Hematopoietic multipotent progenitor cell treated with erythropoietin and hydrocortisone succinate and interleukin-3 and kit ligand, for 17 days (in vitro differentiated cells): Measurements from ENCODE around the gene FOXN4.
"Not testable (repeated sequence)": the region's sequence is repeated elsewhere in the genome, so short reads cannot be mapped to it uniquely, and the experiment has no call there.

Source experiments
- DNase-seq: peaks from one replicate; pipeline ENCODE4 v3.0.0-alpha.2; 2015; ENCODE audit warnings: low spot score

The FOXN4 gene, protein sequence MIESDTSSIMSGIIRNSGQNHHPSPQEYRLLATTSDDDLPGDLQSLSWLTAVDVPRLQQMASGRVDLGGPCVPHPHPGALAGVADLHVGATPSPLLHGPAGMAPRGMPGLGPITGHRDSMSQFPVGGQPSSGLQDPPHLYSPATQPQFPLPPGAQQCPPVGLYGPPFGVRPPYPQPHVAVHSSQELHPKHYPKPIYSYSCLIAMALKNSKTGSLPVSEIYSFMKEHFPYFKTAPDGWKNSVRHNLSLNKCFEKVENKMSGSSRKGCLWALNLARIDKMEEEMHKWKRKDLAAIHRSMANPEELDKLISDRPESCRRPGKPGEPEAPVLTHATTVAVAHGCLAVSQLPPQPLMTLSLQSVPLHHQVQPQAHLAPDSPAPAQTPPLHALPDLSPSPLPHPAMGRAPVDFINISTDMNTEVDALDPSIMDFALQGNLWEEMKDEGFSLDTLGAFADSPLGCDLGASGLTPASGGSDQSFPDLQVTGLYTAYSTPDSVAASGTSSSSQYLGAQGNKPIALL

DNA sequence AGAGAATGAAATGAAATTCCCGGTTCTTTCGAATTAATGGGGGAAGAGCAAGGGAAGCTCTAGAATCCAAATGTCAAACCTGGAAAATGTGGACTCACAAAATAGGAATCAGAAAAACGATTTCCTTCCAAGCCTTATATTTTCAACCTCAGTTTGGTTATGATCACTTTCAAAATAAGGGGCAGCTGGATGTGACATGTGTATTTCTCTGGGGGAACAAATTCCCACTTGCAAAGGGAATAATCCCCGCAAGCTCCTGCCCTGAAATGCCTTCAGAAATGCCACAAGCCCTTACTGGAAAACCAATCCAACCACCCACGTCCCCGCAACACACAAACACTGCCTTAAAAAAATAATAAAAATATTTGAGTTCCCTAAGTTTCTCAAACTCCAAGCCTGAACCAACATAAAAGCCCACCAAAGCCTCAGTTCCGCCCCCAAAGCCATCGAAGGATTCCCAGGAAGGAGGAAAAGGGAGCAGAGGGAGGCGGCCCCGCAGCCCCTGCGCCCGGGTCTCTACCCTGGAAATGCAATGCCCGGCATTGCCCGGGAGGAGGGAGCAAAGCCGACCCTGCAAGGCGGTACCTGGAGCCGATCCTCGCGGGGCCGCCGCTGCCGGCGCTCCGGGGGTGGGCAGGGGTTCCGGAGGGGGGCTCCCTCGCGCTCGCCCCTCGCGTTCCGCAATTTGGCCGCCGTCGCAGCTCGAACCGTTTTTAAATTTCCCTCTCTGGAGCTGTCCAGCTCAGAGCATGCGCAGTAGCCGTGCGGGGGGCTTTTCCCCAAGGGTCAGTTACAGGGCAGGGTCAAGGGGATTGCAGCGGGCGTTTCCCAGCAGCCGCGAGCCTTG, at the start of gene FOXN4:
Gene FOXN4, minus strand, starts transcription at position 751 of the 847 bp plus-strand sequence. CDS start 963 bp downstream, outside the sequence.
- DNase-seq: no peak

DNA sequence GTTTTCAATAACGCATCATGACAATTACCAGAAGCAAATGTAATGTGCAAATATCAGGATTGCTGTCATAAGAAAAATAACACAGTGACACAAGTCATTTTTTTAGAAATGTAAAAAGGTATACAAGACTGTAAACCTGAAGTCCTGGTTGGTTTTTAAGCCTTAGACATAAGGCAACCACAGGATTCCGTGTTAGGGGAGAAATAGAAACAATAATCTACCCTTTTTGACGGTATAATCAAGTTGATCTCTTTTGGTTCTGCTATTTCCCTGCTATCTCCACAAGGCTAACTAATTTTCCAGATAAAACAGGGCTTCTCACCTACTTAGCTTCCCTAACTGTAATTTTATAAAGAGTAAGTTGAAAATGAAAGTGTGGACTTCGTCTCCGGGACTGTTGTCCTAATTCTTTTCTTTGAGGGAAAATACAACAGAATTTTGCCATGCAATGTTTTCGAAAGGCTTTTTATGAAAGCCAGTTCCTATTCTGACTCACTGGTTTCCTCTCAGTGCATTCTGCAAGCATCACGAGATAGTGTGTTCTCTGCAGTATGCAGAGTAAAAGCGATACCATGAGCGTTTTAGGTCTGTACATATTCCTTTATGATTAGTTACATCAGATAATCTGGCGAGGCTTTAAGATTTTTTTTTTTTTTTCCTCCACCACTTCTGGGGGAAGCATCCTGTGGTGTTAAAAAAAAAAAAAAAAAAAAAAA, 49.2 kb upstream of the FOXN4 start:
- DNase-seq: no peak

DNA sequence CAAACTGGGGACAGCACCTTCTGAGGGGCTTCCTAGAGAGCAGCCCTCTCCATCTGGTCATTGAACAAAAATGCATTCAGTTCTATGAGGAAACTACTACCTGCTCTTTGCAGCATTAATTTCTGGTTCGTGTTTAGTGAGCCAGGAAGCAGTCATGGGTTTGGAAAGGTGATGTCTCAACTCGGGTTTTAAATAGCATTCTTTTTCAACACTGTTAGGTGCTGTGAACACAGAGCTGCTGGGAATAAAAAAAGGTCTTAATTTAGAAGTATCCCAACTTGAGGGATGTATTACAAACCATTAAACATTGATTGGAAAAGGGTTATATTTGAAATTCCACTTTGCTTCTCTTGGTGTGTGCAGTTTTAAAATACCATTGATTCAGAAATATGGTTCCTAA, 47.9 kb upstream of the FOXN4 start:
- DNase-seq: no peak

GRCh38 chr12:109356577-109356976, 47.5 kb upstream of the FOXN4 start:
- DNase-seq: no peak

GRCh38 chr12:109352184-109352583, 43.1 kb upstream of the FOXN4 start:
- DNase-seq: no peak

DNA sequence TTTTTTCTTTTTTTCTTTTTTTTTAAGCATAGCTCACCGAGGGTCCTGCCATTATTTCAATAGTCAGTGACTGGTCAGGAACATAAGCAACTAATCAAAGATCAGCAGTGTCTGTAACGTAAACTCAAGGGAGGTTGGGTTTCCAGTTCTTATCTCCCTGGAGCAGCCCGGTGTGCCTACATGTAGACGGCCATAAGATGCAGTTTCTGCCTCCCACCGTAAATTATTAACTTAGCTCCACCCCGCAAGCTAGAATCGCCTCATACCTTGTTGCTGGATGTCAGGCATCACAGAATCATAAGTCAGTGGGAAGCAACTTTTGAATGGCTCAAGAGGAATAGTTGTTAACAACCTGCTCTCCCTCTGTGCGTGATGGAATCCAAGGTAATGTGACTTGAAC, 38.5 kb upstream of the FOXN4 start, which contains the start of gene MYO1H:
Gene MYO1H, plus strand, starts transcription at position 312 of the 400 bp plus-strand sequence. Its CDS starts 61 bp downstream, at position 373.
- DNase-seq: no peak

DNA sequence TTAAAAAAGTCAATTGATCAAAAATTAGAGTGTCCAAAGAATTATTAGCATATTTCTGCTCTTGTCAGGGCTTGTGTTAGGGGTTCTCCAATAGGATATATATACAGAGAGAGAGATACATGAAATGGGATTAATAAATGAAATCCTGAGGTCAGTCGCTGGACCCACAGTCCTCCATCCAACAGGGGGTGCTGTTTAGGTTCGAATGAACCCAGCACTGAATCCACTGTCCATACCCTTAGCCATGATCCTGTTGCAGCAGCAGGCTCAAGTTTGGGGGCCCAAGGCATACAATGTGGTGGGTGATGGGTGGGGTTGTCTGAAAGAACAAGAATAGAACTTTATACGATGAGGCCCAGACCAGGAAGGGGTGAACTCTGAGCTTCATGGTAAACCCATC, 37.8 kb upstream of the FOXN4 start:
- DNase-seq: no peak

GRCh38 chr12:109345428-109345827, 36.3 kb upstream of the FOXN4 start:
- DNase-seq: no peak

DNA sequence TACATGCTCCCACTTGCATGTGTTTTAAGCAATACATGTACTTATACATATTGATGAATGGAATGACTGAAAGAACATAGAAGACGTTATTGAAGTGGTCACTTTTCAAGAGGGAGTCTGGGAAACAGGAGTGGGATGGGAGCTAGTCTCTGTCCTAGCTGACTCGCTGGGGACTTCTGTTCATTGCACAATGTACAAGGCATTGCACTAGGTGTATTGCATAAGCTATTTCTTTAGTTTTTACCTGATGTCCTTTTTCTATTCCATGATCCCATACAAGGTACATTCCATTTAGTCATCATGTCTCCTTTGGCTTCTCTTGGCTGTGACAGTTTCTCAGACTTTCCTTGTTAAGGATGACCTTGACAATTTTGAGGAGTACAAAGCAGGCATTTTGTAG, 34.6 kb upstream of the FOXN4 start:
- no peak for DNase-seq

- no peak for DNase-seq
Observed at GRCh38 chr12:109336593-109336992, 27.5 kb upstream of the FOXN4 start.

- DNase-seq: no peak
Observed at GRCh38 chr12:109334887-109335286, 25.8 kb upstream of the FOXN4 start.

- DNase-seq: no peak
Observed at GRCh38 chr12:109331301-109331952, 22.3 kb upstream of the FOXN4 start.

GRCh38 chr12:109330282-109331230, 21.5 kb upstream of the FOXN4 start:
- DNase-seq: no peak

DNA sequence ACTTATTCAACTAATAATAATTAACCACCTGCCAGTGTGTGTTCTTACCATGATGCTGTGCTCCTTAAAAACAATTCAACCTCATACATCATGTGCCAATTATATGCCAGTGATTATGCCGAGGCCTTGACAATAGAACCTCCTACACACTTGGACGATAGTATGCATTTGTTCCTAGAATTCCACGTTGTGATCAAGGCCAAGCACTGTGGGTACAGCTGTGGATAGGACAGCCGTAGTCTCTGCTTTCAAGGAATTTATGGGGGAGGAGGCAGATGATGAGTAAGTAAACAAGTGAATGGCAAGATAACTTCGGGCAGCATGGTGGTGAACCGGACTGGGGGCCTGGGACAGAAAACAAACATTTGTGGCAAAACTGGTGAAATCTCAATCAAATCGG, 20.6 kb upstream of the FOXN4 start:
- no peak for DNase-seq

- no peak for DNase-seq
Observed at GRCh38 chr12:109329003-109329402, 19.9 kb upstream of the FOXN4 start.

- not testable (repeated sequence) for DNase-seq
Observed at GRCh38 chr12:109321294-109321693, 12.2 kb upstream of the FOXN4 start.

- no peak for DNase-seq
Observed at GRCh38 chr12:109310247-109311125, 1.4 kb upstream of the FOXN4 start.

- no peak for DNase-seq
Observed at GRCh38 chr12:109309381-109310246, 530 bp upstream of the FOXN4 start.
